Smooth muscle cell (in vitro differentiated cells): Measurements from ENCODE around the gene GPR32. TPM values are rescaled to one million over a fixed set of nuclear protein-coding genes. Genes with fewer than 3 reads are reported as not detected.
"Not testable (repeated sequence)": the region's sequence is repeated elsewhere in the genome, so short reads cannot be mapped to it uniquely, and the experiment has no call there.

Source experiments
- DNase-seq: peaks from one replicate; lab custom pipeline; 2025; ENCODE audit not compliant: unreplicated experiment; lab: John Stamatoyannopoulos, UW
- H2AFZ ChIP-seq: fragments of 200-600 bp; sonication (generic); 2 replicates; pipeline ENCODE4 v1.6.0; 2016; ENCODE audit warnings: antibody characterized with exemption, low read depth, mild to moderate bottlenecking
- H3F3A ChIP-seq: fragments of 200-600 bp; sonication (generic); 2 replicates; pipeline ENCODE4 v1.6.0; 2017; ENCODE audit warnings: antibody characterized with exemption, low read depth
- H3K27ac ChIP-seq: fragments of 200-600 bp; sonication (generic); 2 replicates; pipeline ENCODE4 v1.5.1; 2016; ENCODE audit warnings: low read depth, mild to moderate bottlenecking
- H3K27me3 ChIP-seq: fragments of 200-600 bp; sonication (generic); 2 replicates; pipeline ENCODE4 v1.6.1; 2016; ENCODE audit warnings: low read depth, mild to moderate bottlenecking
- H3K36me3 ChIP-seq: fragments of 200-600 bp; sonication (generic); 2 replicates; pipeline ENCODE4 v1.5.1; 2016; ENCODE audit warnings: low read depth
- H3K4me1 ChIP-seq: fragments of 200-600 bp; sonication (generic); 2 replicates; pipeline ENCODE4 v1.5.1; 2016; ENCODE audit warnings: low read depth
- H3K4me2 ChIP-seq: fragments of 200-600 bp; sonication (generic); 2 replicates; pipeline ENCODE4 v1.6.0; 2016; ENCODE audit warnings: mild to moderate bottlenecking
- H3K4me3 ChIP-seq: fragments of 200-600 bp; sonication (generic); 2 replicates; pipeline ENCODE4 v1.5.1; 2016; ENCODE audit warnings: mild to moderate bottlenecking
- H3K79me2 ChIP-seq: fragments of 200-600 bp; sonication (generic); 2 replicates; pipeline ENCODE4 v1.6.0; 2016; ENCODE audit warnings: low read depth, mild to moderate bottlenecking
- H3K9ac ChIP-seq: fragments of 200-600 bp; sonication (generic); 2 replicates; pipeline ENCODE4 v1.6.0; 2016; ENCODE audit warnings: low read depth
- H3K9me3 ChIP-seq: fragments of 200-600 bp; sonication (generic); replicated peaks from 2 replicates; pipeline ENCODE4 v1.5.1; 2016; ENCODE audit warnings: low read depth
- H4K20me1 ChIP-seq: fragments of 200-600 bp; sonication (generic); 2 replicates; pipeline ENCODE4 v1.6.0; 2016; ENCODE audit warnings: low read depth
- CTCF ChIP-seq: fragments of 200-600 bp; sonication (generic); IDR thresholded peaks from 2 replicates; pipeline ENCODE4 v1.5.1; 2017; ENCODE audit warnings: borderline replicate concordance, mild to moderate bottlenecking, antibody characterized with exemption; ENCODE audit not compliant: insufficient read depth, poor library complexity, severe bottlenecking
- WGBS: methylation state at CpG from one replicate; pipeline ENCODE4 v1.1.7; 2016; ENCODE audit warnings: low lambda C conversion rate; 5-methylcytosine and 5-hydroxymethylcytosine counted together
- polyA plus RNA-seq: library from polyadenylated mRNA; unstranded; fragments of >200 nt; fragmentation: Nextera tagmentation; extraction: Ambion mirVana; gene quantifications from 2 replicates; pipeline ENCODE4 v1.2.1, GENCODE V29; 2016
- total RNA-seq: library from RNA; depleted of rRNA; stranded (reverse); fragments of >200 nt; gene quantifications from 2 replicates; pipeline ENCODE4 v1.2.3, GENCODE V29; 2014

The GPR32 gene
- total and polyA plus RNA-seq, 2 experiments from 2014 or later, result not detected

GRCh38 chr19:50772476-50772875, 2.2 kb downstream of the GPR32 start:
- no peak for TF ChIP-seq CTCF
- no peak for DNase-seq
- 68% methylated on average over 2 of the region's 2 CpGs for WGBS

DNA sequence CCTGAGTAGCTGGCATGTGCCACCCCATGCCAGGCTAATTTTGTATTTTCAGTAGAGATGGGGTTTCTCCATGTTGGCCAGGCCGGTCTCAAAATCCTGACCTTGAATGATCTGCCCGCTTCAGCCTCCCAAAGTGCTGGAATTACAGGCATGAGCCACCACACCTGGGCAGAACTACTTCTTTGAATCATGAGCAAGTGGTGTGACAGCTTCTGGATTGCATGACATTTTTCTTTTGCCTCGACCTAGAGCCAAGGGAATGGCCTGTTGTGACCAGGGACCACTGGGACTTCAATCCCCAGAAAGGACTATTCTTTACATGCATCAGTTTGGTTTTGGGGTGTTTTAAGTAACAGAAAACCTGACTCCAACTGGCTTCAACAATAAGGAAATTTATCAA, 2.6 kb downstream of the GPR32 start:
- not testable (repeated sequence) for H3K36me3 ChIP-seq, H3K27me3 ChIP-seq, H3K4me1 ChIP-seq, H3F3A ChIP-seq, H3K4me3 ChIP-seq, H3K4me2 ChIP-seq, H2AFZ ChIP-seq, H3K9ac ChIP-seq, H3K9me3 ChIP-seq, H4K20me1 ChIP-seq, H3K79me2 ChIP-seq, H3K27ac ChIP-seq, DNase-seq
- WGBS, result 92% methylated on average over 3 of the region's 3 CpGs

More at GRCh38 chr19:50772476-50772875, 2.2 kb downstream of the GPR32 start:
- no peak overlapping the region for H2AFZ ChIP-seq
- H3F3A ChIP-seq, result no peaks in the 10 kb centered on the region
- H3K9ac ChIP-seq, result no peak overlapping the region
- no peaks in the 10 kb centered on the region for H3K36me3 ChIP-seq
- H3K9me3 ChIP-seq, result no peaks in the 10 kb centered on the region
- H3K79me2 ChIP-seq, result no peaks in the 10 kb centered on the region
- H3K4me2 ChIP-seq, result no peak overlapping the region
- no peak overlapping the region for H3K27ac ChIP-seq
- no peak overlapping the region for H3K4me3 ChIP-seq
- H3K4me1 ChIP-seq, result no peaks in the 10 kb centered on the region
- H4K20me1 ChIP-seq, result no peaks in the 10 kb centered on the region
- peaks cover 4% of the 10 kb centered on the region for H3K27me3 ChIP-seq

DNA sequence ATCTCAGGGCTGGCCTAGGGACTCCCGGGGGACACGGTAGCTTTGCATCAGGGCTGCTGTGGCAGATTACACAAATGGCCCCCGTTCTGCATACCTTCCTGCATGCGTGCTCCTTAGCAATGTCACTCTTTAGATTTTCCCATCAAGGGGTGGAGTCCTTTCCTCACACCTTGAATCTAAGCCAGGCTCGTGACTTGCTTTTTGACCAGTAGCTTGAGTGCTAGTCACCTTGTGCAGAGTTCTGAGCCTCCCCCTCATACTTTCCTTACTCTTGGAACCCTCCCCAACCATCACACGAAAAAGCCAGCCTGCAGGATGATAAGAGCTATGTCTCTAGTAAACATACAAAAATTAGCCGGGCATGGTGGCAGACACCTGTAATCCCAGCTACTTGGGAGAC, 3.2 kb downstream of the GPR32 start:
- H3K4me2 ChIP-seq, H3K4me3 ChIP-seq, H3K36me3 ChIP-seq, H3F3A ChIP-seq, H2AFZ ChIP-seq, H3K27ac ChIP-seq, H3K9me3 ChIP-seq, H3K9ac ChIP-seq, H4K20me1 ChIP-seq, H3K4me1 ChIP-seq, H3K79me2 ChIP-seq, DNase-seq: not testable (repeated sequence)
- H3K27me3 ChIP-seq, result peaks cover 14% of the 10 kb centered on the region
- WGBS, result 81% methylated on average over 7 of the region's 7 CpGs

- Histone ChIP-seq H3K4me1 (no peaks in the 10 kb centered on the region), H3K4me2 (no peak overlapping the region), H4K20me1 (no peaks in the 10 kb centered on the region), H3K9ac (no peak overlapping the region), H2AFZ (no peak overlapping the region), H3K79me2 (no peaks in the 10 kb centered on the region), H3K27me3 (peaks cover 36% of the 10 kb centered on the region), H3F3A (no peaks in the 10 kb centered on the region), H3K36me3 (no peaks in the 10 kb centered on the region), H3K4me3 (no peak overlapping the region), H3K27ac (no peak overlapping the region), H3K9me3 (no peaks in the 10 kb centered on the region)
- DNase-seq, result no peak
- WGBS, result 87% methylated on average over 5 of the region's 5 CpGs
- no peak for TF ChIP-seq CTCF
These were observed 5.9 kb downstream of the GPR32 start for GRCh38 chr19:50776131-50776530.

- Histone ChIP-seq H3K79me2 (no peaks in the 10 kb centered on the region), H2AFZ (no peak overlapping the region), H3K27me3 (peaks cover 36% of the 10 kb centered on the region), H3F3A (no peaks in the 10 kb centered on the region), H3K9ac (no peak overlapping the region), H3K4me1 (no peaks in the 10 kb centered on the region), H3K36me3 (no peaks in the 10 kb centered on the region), H3K4me2 (peak overlapping the region; percentile 56), H3K9me3 (no peaks in the 10 kb centered on the region), H3K27ac (no peak overlapping the region), H3K4me3 (no peak overlapping the region), H4K20me1 (no peaks in the 10 kb centered on the region)
- DNase-seq, result no peak
- no peak for TF ChIP-seq CTCF
- WGBS, result 55% methylated on average over 4 of the region's 4 CpGs
These were observed 7.0 kb downstream of the GPR32 start for GRCh38 chr19:50777261-50777660.
